Activated CD4-positive, alpha-beta T cell treated with anti-CD3 and anti-CD28 coated beads, Interleukin-2, Interleukin-4, amounts not matched to agents 100 ng/mL and 50 ng/mL, durations not matched to agents 16 hours and 8 hours (primary cell): ENCODE data around the gene TTYH1.
A peak's percentile ranks its signal among the peaks of the same experiment; 100 is the strongest.

ENCODE experiments used
- DNase-seq: peaks from one replicate; pipeline ENCODE4 v3.0.0-alpha.2; 2020; ENCODE audit warnings: low spot score

The TTYH1 gene

GRCh38 chr19:54392105-54392504 is 23.2 kb upstream of the TTYH1 start:
- DNase-seq = no peak

GRCh38 chr19:54393381-54393780 is 21.9 kb upstream of the TTYH1 start:
- DNase-seq = no peak

- DNase-seq = no peak
Measured at GRCh38 chr19:54395685-54396084, 19.6 kb upstream of the TTYH1 start.

DNA sequence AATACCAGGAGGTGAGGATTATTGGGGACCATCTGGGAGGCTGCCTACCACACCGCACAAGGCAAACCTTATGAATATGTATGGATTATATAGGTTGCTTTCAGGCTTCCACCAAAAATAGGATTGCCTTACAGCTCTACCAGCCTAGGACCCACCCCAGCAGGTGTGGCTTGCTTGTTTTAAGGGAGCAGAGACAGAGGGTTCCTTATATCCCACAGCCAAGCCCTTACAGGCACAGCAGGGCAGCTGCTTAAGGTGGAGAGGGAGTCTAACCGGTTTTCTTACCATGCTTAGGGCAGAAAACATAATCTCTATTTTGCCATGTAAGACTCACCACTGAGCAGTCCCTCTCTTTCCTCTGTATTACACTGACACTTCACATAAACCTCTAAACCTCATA is 16.1 kb upstream of the TTYH1 start:
- DNase-seq = no peak

DNA sequence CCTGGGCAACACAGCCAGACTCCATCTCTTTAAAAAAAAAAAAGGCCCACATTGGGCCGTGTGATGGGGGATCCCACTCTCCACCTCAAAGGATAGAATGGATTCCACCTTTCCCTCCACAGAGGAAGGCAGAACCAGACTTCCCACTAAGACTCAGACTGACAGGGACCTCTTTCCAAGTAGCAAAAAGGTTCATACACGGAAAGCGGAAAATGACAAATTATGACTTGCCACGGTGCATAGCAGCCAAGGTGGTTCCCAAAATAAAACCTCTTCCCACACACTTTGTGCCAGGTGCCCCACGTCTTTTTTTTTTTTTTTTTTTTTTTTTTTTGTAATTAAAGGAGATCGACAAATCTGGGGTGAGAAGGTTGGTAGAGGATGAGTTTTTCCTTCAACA is 14.4 kb upstream of the TTYH1 start:
- DNase-seq = no peak

GRCh38 chr19:54403054-54403453 is 12.2 kb upstream of the TTYH1 start:
- DNase-seq = no peak

DNA sequence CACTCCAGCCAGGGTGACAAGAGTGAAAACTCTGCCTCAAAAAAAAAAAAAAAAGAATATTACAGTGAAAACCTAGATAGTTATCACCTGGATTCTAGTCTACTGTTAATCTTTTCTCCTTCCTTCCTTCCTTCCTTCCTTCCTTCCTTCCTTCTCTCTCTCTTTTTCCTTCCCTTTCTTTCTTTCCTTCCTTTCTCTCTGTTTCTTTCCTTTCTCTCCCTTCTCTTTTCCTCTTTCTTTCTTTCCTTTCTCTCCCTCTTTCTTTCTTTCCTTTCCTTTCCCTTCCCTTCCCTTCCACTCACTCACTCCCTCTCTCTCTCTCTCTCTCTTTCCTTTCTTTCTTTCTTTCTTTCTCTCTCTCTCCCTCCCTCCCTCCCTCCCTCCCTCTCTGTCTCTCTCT is 9.6 kb upstream of the TTYH1 start:
- DNase-seq = no peak

GRCh38 chr19:54407780-54408179 is 7.5 kb upstream of the TTYH1 start:
- no peak for DNase-seq

DNA sequence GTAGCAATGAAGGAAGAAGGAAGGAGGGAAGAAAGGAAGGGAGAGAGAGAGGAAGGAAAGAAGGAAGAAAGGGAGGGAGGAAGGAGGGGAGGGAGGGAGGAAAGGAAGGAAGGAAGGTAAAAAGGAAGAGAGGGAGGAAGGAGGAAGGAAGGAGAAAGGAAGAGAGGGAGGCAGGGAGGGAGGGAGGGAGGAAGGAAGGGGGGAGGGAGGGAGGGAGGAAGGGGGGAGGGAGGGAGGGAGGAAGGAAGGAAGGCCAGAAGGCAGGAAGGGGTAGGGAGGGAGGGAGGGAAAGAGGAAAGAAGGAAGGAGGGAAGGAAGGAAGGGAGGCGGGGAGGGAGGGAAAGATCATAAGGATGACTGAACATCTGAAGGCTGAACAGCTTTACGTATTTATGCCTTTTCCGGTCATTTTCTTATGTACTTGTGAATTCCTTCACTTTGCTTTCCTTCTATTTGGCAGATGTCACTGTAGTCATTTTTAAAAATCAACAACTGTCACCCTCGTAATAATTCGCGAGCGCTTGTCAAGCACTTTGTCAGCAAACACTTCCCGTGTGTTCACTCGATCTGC is 6.7 kb upstream of the TTYH1 start:
- no peak for DNase-seq

DNA sequence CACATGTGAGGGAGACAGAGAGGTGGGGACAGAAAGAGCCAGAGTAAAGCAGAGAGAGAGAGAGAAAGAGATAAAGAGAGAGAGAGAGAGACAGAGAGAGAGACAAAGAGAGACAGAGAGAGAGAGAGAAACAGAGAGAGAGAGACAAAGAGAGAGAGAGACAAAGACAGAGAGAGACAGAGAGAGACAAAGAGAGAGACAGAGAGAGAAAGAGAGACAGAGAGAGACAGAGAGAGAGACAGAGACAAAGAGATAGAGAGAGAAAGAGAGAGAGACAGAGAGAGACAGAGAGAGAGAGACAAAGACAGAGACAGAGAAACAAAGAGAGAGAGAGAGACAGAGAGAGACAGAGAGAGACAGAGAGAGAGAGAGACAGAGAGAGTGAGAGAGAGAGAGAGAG is 4.2 kb upstream of the TTYH1 start:
- DNase-seq = no peak

DNA sequence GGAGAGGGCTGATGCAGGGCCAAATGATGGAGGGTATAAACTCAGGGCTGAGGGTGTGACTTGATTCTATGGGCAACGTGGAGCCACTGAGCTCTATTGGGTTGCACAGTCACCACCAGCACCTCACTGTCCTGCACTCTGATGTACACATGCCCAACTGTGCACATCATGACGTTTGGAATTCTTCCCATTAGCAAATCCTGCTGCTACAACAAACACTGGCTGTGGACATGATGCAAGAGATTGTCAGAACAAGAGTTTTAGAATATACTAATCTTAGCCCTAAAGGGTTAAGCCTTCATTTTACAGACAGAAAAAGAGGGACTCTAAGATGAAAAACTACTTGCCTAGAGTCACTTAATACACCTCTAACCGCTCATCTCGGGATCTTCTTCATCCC is 2.4 kb upstream of the TTYH1 start:
- no peak for DNase-seq

GRCh38 chr19:54414156-54414555 is 1.1 kb upstream of the TTYH1 start:
- no peak for DNase-seq

DNA sequence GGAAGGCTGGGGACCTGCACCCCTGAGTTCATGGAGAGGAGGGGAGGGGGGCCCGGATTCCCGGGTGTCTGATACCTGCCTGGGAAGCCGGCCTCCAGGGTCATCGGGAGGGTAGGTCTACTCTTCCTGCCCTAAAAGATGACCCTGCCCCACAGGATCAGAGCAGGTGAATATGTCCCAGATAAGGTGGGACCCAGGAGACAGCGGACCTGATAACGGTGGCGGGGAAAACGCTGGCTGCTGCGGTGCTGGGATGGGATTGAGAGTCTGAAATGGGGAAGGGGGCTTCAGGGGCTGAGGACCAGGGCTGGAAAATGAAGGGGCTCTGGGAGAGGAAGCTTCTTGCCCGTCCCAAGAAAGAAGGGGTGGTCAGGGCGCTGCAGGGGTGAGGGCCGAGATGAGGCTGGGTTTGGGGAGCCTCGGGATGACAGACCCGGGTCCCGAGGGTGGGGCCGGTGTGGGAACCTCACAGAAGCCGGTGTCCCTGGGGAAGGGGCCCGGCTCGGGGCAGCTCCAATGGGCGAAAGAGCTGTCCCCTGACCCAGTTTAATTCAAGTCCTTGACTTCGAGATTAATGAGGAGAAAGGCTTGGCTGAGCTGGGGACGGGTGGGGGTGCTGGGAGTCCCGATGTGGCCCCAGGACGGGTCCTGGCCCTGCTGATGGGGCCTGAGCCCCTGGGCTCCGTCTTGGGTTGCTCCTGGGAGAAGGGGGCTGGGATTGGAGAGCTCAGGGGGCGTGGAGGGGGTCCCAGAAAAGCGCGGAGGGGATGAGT is 823 bp downstream of the TTYH1 start:
- DNase-seq = no peak

GRCh38 chr19:54416695-54417491 is 1.6 kb downstream of the TTYH1 start:
- no peak for DNase-seq

DNA sequence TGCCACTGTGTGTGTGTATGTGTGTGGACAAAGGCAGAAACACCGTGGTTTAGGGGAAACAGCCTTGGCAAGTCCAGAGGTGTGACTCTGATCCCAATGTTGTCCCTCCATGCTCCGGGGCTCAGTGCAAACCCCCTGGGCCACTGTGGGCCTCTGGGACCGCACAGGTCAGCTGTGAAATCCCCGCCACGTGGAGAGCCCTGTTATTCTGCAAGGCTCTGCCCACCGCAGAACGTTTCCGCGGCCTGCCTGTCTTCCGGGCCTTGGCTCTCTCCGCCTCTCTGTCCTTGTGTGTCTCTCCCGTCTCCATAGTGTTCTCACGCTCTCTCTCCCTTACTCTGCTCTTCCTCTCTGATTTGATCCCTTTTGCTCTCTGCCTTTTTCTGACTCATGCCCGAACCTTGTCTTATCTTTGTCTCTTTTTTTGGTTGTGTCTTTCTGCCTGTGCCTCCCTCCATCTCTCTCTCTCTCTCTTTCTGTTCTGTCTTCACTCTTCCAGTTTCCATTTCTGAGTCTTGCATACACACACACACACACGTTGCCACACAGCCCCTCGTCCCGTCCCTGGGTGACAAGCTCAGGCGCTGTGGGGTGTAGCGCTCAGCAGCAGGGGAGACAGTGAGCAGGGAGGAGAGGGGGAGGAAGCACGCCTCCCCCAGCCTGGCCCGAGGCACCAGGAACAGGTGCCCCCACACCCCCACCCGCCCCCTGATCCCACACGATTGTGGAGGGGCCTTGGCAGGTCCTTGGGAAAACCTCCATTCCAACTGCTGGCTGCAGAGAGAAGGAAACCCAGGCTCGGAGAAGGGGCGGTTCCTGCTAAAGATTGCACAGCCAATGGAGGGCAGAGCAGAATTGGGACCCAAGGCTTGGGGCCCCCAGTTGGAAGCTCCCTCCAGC is 3.0 kb downstream of the TTYH1 start:
- peak; percentile 30 for DNase-seq

GRCh38 chr19:54418930-54419800 is 3.9 kb downstream of the TTYH1 start:
- DNase-seq = no peak

DNA sequence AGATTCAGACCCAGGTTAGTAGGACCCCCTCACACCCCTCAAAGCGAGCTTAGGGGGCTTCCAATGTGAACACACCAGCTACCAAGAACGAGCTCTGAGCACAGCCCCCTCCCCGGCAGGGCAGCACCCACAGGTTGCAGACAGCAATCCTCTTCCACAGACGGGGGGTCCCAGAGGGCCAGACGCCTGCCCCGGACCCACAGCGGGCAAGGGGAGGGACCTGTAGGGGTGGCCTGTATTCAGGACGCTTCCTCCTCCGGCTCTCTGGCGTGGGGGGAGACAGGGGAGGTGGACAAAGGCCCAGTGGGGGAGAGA is 4.8 kb downstream of the TTYH1 start:
- DNase-seq = no peak

- no peak for DNase-seq
Measured at GRCh38 chr19:54420383-54421168, 5.3 kb downstream of the TTYH1 start.

GRCh38 chr19:54421169-54421516 is 5.9 kb downstream of the TTYH1 start:
- no peak for DNase-seq

DNA sequence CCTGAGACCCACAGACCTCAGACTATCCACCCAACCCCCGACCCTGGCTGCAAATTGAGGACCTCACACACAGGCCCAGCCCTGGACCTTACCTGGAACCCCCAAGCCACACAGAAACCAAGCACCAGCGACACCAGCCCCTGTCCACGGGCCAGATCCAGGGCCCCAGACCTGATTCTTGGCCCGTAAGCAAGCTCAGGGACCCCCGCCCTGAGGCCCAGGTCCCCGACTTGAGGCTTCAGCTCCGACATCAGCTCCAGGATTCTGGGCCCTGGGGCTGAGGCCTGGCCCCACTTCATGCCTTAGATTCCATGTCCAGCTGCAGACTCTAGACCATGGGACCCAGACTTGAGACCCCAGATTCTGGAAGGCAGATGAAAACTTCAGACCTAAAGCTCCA is 6.3 kb downstream of the TTYH1 start:
- DNase-seq = no peak

DNA sequence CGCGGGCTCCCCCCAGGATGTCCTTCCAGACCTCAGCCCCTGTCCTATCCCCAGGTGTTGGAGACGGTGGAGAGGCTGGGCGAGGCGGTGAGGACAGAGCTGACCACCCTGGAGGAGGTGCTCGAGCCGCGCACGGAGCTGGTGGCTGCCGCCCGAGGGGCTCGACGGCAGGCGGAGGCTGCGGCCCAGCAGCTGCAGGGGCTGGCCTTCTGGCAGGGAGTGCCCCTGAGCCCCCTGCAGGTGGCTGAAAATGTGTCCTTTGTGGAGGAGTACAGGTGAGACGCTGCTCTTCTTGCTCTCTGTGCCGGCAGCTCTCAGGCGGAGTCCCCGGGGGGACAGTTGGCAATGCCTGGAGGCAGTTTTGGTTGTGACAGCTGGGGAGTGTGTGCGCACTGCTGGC is 6.9 kb downstream of the TTYH1 start:
- DNase-seq = no peak
